EL (cell line): Measurements from ENCODE around the gene AMDHD1.

Experiments used
- DNase-seq: peaks from one replicate; pipeline ENCODE4 v3.0.0-alpha.2; 2016

Gene AMDHD1, protein sequence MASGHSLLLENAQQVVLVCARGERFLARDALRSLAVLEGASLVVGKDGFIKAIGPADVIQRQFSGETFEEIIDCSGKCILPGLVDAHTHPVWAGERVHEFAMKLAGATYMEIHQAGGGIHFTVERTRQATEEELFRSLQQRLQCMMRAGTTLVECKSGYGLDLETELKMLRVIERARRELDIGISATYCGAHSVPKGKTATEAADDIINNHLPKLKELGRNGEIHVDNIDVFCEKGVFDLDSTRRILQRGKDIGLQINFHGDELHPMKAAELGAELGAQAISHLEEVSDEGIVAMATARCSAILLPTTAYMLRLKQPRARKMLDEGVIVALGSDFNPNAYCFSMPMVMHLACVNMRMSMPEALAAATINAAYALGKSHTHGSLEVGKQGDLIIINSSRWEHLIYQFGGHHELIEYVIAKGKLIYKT

GRCh38 chr12:95943330-95943842 is at the start of gene AMDHD1:
Gene AMDHD1 (plus strand): TSS chr12:95943331. CDS start chr12:95943399, 68 bp downstream.
- peak; percentile 64 for DNase-seq

DNA sequence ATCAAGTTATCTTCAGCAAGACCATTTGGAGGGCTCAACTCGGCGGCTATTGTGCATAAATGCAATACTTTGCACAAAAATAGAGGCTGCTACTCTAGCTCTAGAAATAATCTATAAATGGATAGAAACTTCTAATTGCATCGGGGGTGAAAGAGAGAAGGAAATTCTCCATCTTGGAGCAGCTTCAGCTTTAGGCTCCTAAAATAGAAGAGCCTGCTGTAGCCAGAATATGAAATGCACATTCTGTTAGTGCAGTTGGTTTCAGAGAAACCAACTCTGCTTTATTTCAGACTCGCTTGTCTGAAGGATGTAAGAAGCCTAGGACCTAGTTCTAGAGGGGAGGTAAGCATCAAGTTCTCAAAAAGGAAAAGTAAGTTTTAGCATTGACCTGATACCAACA is 46.3 kb upstream of the AMDHD1 start:
- DNase-seq = no peak

- no peak for DNase-seq
Measured at GRCh38 chr12:95898081-95898480, 45.0 kb upstream of the AMDHD1 start.

- DNase-seq = peak; percentile 62
Measured at GRCh38 chr12:95908573-95908972, 34.6 kb upstream of the AMDHD1 start.

GRCh38 chr12:95909871-95910270 is 33.3 kb upstream of the AMDHD1 start:
- no peak for DNase-seq

DNA sequence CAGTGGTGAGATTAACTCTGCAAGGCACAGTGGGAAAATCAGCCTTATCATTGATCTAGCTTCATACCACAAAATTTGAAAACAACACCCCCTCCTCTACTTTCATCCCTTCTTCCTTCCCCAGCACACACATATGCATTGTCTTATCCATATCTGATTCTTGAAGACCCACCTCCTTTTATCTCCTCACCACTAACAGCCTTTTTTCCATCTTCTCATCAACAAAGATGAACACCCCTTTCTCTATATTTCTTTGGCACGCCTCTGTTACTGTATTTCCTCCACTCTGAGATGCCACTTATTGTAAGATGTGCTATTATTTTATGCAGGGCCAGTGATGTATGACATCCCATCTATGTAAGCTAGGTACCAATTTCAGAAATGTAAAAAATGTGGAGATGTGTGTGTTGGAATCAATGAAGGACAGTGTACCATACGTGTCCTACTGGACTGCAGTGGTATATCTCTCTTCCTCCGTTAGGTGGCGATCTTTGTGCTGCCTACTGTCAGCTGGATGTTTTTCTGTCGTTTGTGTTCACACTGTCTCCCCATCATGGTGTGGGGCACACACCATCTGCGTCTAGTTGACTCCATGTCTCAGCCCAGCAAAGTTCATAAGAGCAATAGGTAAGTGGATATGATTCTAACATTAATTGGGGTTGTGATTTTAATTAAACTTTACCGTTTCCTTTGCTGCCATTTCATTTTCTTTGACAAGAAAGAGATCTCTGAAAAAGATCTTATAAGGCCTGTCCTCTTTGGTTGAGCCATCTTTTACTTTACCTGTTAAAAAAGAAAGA is 24.7 kb upstream of the AMDHD1 start:
- peak; percentile 63 for DNase-seq

GRCh38 chr12:95919110-95919509 is 24.0 kb upstream of the AMDHD1 start:
- DNase-seq = no peak

DNA sequence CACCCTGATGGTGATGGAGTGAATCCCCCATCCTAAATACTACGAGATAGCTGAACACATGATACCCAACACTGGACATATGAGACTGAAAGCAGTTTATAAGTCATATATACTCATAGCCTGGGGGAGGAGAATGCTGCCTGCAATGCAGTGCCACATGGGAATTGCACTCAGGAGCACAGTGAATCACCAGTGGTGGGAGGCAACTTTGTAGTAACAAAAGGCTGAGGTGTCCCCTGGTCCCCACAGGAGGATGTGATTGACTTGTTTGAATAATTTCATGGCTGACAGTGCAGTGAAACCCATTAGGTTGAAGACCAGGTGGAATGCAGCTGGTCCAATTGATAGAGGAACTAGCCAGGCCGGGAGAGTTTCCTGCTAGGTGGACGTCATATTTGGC is 20.9 kb upstream of the AMDHD1 start:
- DNase-seq = peak; percentile 27

DNA sequence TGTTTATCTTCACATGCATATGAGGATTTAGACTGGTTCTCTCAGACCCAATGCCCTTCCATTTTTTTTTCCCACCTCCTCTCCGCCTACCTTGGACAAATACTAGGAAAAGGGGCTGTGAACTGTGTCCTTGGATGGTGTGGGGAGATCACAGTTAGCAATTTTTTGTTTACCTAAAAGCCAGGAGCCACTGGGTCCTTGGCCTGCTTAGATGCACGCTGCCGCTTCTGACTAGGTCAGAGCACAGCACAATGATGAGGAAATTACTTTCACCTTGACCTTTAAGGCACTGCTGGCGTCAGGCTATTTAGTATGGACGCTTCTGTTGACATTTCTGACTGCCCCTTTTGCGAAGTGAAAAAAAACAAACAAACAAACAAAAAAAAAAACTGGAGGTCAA is 2.6 kb upstream of the AMDHD1 start:
- no peak for DNase-seq

GRCh38 chr12:95942101-95942523 is 1.0 kb upstream of the AMDHD1 start:
- DNase-seq = no peak

DNA sequence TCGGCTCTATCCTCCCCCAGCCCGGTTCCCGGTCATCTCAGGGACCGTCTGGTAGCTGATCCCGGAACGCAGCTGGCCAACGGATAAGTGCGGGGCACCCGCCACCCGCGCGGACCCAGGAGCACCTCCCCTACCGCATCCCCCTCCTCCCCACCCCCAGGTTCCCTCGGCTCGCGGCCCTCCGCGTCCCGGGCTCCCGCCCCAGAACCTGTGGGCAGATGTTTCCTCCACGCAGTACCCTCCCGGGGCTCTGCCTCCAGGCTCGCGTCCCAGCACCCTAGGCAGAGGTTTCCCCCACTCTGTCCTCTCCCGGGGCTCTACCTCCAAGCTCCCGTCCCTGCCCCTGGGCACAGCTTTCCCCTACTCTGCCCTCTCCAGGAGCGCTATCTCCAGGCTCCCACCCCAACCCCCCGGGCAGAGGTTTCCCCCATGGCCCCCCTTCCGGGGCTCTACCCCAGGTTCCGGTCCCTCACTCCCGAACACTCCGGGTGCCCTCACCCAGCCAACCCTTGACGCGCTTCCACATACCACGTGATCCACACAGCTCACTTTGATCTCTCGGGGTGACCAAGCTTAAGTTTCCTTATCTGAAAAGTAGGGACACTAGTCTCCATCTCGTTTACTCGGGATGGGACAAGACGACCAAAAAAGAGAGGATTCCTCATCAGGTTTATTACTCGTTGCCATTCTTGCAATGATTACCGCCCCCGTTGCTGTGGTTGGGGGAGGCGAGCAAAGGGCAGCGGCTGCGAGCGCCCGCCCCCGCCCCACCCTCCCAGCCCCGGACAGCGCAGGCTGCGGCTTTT is 404 bp upstream of the AMDHD1 start, which contains the start of gene CCDC38:
CCDC38 (minus strand) TSS at position 91 of the 806 bp plus-strand sequence. CDS start 6,105 bp downstream, outside the sequence.
- peak; percentile 85 for DNase-seq

DNA sequence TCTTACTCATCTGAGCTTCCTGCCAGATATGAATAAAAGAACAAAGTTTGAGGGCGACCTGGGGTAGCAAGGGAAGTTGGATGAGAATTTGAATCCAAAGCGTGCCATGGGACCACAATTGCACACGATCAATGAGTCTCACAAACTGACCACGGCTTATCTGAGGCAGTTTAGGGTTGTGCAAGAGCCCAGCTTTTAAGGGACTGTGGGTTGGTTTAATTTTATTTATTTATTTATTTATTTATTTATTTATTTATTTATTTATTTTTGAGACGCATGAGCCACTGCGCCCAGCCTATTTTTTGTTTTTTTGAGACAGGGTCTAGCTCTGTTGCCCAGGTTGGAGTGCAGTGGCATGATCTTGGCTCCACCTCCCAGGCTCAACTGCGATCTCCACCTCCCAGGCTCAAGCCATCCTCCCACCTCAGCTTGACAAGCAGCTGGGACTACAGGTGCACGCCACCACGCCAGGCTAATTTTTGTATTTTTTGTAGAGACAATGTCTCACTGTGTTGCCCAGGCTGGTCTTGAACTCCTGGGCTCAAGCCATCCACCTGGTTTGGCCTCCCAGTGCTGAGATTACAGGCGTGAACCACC is 1.1 kb downstream of the AMDHD1 start:
- no peak for DNase-seq

DNA sequence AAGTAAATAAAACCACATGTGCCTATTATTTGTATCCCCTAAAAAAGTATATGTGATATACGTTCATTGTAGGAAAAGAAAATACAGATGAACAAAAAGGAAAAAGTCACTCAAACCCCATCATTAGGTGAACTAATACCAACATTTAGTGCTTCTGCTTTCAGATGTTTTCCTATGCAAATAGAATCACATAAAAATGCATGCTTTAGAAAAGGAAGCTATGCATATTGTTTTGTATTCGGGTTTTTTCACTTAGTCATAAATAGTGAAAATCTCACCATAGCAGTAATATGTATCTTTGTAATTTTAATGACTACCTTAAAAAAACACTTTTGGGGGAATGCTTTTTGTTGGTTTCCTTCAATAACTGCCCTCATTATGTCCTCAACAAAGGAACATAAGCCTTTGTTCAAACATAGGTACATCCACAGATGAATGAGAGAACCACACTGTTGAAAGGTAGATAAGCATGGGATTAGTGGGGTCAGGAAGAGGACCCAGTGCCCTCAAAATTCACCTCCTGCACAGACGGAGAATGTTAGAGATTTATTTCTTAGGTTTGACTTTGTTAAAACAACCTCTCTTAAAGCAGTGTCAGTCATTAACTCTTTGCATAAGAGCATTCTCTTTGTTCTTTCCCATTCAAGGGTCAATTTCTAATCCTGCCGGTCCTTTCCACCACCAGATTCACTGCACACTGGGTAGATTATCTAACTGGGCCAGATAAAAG is 6.5 kb downstream of the AMDHD1 start:
- DNase-seq = no peak

DNA sequence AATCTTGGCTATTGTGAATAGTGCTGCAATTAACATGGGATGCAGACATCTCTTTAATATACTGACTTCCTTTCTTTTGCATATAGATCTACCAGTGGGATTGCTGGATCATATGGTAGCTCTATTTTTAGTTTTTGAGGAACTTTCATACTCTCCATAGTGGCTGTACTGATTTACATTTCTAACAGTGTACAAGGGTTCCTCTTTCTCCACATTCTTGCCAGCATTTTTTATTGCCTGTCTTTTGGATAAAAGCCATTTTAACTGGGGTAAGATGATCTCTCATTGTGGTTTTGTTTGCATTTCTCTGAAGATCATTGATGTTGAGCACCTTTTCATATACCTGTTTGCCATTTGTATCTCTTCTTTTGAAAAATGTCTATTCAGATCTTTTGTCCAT is 8.4 kb downstream of the AMDHD1 start:
- no peak for DNase-seq

DNA sequence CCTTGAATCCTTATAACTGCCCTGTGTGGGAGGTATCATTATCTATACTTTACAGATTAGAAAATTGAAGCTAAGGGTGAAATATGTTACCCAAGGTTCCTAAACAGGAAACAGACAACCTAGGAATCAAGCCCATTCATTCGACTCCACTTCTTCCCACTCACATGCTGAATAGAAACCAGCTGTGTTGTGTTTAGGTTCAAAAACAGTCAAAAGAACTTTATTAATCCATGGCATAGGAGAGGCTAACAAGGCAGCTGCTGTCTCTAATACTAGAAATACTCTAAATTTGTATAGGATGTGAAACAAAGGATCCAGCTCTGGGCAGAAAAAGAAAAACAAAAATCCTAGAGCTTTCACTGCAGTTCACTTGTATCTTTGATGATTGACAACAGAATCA is 9.9 kb downstream of the AMDHD1 start:
- no peak for DNase-seq

DNA sequence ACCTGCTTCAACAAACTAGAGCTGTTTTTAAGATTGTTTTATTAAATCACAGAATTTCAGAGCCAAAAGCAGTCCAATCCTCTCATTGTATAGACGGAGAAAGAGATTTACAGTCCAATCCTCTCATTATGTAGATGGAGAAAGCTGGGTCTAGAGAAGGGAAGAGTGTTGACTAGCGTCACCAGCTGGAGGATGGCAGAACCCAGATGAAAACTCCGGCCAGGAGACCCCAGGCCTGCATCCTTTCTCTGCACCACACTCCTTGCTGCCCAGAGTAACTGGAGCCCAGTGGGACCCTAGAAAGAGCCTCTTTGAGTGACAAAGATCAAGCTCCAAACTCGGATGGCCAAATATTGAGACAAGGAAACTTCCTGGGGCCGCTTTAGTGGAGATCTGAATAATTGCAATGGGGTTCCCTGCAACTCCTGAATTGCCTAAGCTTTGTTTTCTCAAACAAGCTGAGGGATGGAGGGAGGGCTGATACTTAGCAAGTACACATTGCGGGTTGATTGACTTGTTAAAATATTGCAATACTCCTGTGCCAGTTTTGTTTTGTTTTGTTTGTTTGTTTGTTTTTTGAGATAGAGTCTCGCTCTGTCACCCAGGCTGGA is 12.5 kb downstream of the AMDHD1 start:
- DNase-seq = no peak

GRCh38 chr12:95956557-95957145 is 13.5 kb downstream of the AMDHD1 start:
- no peak for DNase-seq

DNA sequence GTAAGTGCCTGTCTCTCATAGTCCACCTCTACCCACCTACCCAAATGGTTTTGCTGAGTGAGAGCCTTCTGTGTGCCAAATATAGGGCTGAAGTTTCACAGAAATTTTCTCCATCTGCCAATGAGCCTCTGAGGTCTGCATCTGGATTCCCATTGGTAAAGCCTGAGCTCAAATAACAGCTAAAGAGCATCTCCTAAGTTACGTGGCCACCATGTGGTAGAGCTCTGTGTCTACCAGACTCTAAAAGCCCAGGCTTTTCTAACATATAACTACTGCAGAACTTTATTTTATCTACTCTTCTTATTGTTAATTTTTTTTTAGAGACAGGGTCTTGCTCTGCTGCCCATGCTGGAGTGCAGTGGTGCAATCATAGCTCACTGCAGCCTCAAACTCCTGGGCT is 16.0 kb downstream of the AMDHD1 start:
- DNase-seq = peak; percentile 27

GRCh38 chr12:95960241-95960640 is 17.1 kb downstream of the AMDHD1 start:
- no peak for DNase-seq

GRCh38 chr12:95962222-95962621 is 19.1 kb downstream of the AMDHD1 start:
- DNase-seq = no peak

- DNase-seq = no peak
Measured at GRCh38 chr12:95963096-95963495, 20.0 kb downstream of the AMDHD1 start.
